Measurements from ENCODE around the gene CFAP20DC. TPM values are rescaled to one million over a fixed set of nuclear protein-coding genes. Genes with fewer than 3 reads are reported as not detected.

Gene CFAP20DC
- total RNA-seq, 1 experiment from 2014 or later = 1.1 TPM

DNA sequence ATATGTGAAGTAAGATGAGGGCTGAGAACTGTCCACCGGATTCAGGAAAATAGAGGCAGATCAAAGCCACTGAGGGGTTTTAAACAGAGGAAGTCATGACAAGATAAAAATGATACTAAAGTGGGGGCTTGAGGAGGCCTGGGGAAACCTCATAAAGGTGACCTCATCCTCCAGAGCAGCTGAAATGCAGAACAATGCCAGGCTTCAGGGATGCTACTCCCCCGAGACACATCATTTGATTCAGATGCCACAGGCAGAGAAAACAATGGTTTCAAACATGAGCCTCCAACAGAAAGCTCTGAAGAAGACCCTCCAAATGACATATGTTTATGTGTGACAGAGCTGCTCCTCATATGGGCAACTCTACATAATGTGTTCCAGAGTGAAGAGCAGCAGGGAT lies 6.4 kb downstream of the CFAP20DC start:
- BruUV-seq (replicated peaks) = no TSS peak
- Mint-ChIP-seq H3K4me1 (ENCODE audit: insufficient read depth, unreplicated experiment) (no peaks in the 10 kb centered on the region), H3K9me3 (ENCODE audit: unreplicated experiment) (no peaks in the 10 kb centered on the region), H3K27ac (ENCODE audit: low read depth, unreplicated experiment) (no peak overlapping the region), H3K36me3 (ENCODE audit: insufficient read depth, unreplicated experiment) (no peaks in the 10 kb centered on the region), H3K27me3 (ENCODE audit: insufficient read depth, unreplicated experiment) (no peaks in the 10 kb centered on the region), H3K4me3 (ENCODE audit: unreplicated experiment) (no peak overlapping the region)
- DNase-seq (ENCODE audit: unreplicated experiment) = no peak
- POLR2A ChIA-PET = no interaction called here
- CTCF ChIA-PET = interaction anchor here (0.6 to 0.9 kb wide), 2 partner anchors 9 to 1974 kb away, joined by 3 to 5 read pairs; no protein-coding TSS in a partner anchor
- intact Hi-C loops (cut with micrococcal nuclease) = no loop called here
- TF ChIP-seq, protein P1, sequence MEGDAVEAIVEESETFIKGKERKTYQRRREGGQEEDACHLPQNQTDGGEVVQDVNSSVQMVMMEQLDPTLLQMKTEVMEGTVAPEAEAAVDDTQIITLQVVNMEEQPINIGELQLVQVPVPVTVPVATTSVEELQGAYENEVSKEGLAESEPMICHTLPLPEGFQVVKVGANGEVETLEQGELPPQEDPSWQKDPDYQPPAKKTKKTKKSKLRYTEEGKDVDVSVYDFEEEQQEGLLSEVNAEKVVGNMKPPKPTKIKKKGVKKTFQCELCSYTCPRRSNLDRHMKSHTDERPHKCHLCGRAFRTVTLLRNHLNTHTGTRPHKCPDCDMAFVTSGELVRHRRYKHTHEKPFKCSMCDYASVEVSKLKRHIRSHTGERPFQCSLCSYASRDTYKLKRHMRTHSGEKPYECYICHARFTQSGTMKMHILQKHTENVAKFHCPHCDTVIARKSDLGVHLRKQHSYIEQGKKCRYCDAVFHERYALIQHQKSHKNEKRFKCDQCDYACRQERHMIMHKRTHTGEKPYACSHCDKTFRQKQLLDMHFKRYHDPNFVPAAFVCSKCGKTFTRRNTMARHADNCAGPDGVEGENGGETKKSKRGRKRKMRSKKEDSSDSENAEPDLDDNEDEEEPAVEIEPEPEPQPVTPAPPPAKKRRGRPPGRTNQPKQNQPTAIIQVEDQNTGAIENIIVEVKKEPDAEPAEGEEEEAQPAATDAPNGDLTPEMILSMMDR (IDR thresholded peaks at IDR 0.05; ENCODE audit: unreplicated experiment) = no peak

DNA sequence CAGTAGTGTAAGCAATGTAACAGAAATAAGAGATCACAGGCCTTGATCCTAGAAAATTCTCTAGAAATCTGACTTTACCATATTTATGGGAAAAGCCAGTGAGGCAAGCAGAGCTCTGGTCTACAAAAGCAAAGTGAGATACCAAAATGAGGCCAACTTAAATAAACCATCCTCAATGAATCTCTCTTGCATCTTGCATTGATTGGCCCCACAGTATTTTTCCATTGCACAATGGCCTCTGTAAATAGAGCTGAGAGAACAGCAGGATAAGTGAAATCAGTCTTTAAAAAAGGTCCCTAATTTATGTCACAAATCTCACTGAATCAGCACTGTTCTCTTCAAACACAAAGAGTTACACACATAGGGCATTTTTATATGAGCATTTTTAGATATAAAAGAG lies 8.9 kb downstream of the CFAP20DC start:
- no peaks in the 10 kb centered on the region for H3K36me3 Mint-ChIP-seq (ENCODE audit: insufficient read depth, unreplicated experiment)
- no peaks in the 10 kb centered on the region for H3K9me3 Mint-ChIP-seq (ENCODE audit: unreplicated experiment)
- TF ChIP-seq, protein P1 (IDR thresholded peaks at IDR 0.05; ENCODE audit: unreplicated experiment) = no peak
- DNase-seq (ENCODE audit: unreplicated experiment) = no peak
- no peaks in the 10 kb centered on the region for H3K27me3 Mint-ChIP-seq (ENCODE audit: insufficient read depth, unreplicated experiment)
- CTCF ChIA-PET = interaction anchor here (1.3 kb wide), 1 partner anchor 12 kb away, joined by 3 read pairs; no protein-coding TSS in a partner anchor
- BruUV-seq (replicated peaks) = no TSS peak
- H3K4me1 Mint-ChIP-seq (ENCODE audit: insufficient read depth, unreplicated experiment) = no peaks in the 10 kb centered on the region
- intact Hi-C loops (cut with micrococcal nuclease) = no loop called here
- no peak overlapping the region for H3K27ac Mint-ChIP-seq (ENCODE audit: low read depth, unreplicated experiment)
- no peak overlapping the region for H3K4me3 Mint-ChIP-seq (ENCODE audit: unreplicated experiment)
- POLR2A ChIA-PET = no interaction called here

DNA sequence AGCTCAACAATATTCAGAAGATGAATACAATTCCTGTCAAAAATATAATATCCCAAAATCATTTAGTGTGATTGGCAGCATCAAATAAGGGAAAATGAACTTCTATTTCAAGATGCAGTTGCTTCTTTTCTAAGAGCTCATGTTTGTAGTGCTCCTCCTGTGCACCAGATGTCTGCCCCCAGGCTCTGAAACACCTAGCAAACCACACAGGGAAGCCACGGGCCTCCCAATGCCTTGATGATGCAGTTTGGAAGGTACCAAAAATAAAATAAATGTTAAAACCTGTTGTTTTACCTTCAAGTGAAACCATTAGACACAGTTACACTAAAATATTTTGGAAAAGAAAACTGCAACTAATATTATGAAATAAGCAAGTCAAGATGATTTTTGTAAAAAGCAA lies 22.2 kb downstream of the CFAP20DC start:
- H3K36me3 Mint-ChIP-seq (ENCODE audit: insufficient read depth, unreplicated experiment) = no peaks in the 10 kb centered on the region
- no peak for DNase-seq (ENCODE audit: unreplicated experiment)
- H3K27me3 Mint-ChIP-seq (ENCODE audit: insufficient read depth, unreplicated experiment) = no peaks in the 10 kb centered on the region
- intact Hi-C loops (cut with micrococcal nuclease) = no loop called here
- H3K4me1 Mint-ChIP-seq (ENCODE audit: insufficient read depth, unreplicated experiment) = no peaks in the 10 kb centered on the region
- H3K9me3 Mint-ChIP-seq (ENCODE audit: unreplicated experiment) = no peaks in the 10 kb centered on the region
- no TSS peak for BruUV-seq (replicated peaks)
- TF ChIP-seq, protein P1 (IDR thresholded peaks at IDR 0.05; ENCODE audit: unreplicated experiment) = no peak
- H3K4me3 Mint-ChIP-seq (ENCODE audit: unreplicated experiment) = no peak overlapping the region
- ChIA-PET POLR2A (interaction anchor here (0.6 kb wide), 1 partner anchor 131 kb away, joined by 4 read pairs; no protein-coding TSS in a partner anchor), CTCF (no interaction called here)
- H3K27ac Mint-ChIP-seq (ENCODE audit: low read depth, unreplicated experiment) = no peak overlapping the region

- no peak for DNase-seq (ENCODE audit: unreplicated experiment)
- intact Hi-C loops (cut with micrococcal nuclease) = no loop called here
- Mint-ChIP-seq H3K9me3 (ENCODE audit: unreplicated experiment) (no peaks in the 10 kb centered on the region), H3K27me3 (ENCODE audit: insufficient read depth, unreplicated experiment) (no peaks in the 10 kb centered on the region), H3K36me3 (ENCODE audit: insufficient read depth, unreplicated experiment) (no peaks in the 10 kb centered on the region), H3K4me1 (ENCODE audit: insufficient read depth, unreplicated experiment) (no peaks in the 10 kb centered on the region), H3K27ac (ENCODE audit: low read depth, unreplicated experiment) (no peak overlapping the region), H3K4me3 (ENCODE audit: unreplicated experiment) (no peak overlapping the region)
- ChIA-PET CTCF (no interaction called here), POLR2A (interaction anchor here (0.6 kb wide), 1 partner anchor 1278 kb away, joined by 3 read pairs; no protein-coding TSS in a partner anchor)
- TF ChIP-seq, protein P1 (IDR thresholded peaks at IDR 0.05; ENCODE audit: unreplicated experiment) = no peak
- no TSS peak for BruUV-seq (replicated peaks)
These were observed 26.2 kb downstream of the CFAP20DC start for GRCh38 chr3:59023612-59024011.

All from MCF 10A (cell line).